Prostate gland (tissue), 2 donors: ENCODE data around the gene NCAPG2.

Experiments used
- CTCF ChIP-seq, 4 experiments: fragments of 200-600 bp in 2 of 4; fragments of 450-650 bp in 2 of 4; sonication (generic) in 2 of 4; IDR thresholded peaks; 1 replicate in 3 of 4; 2 replicates in 1 of 4; pipeline ENCODE4 v1.5.1; 2016 to 2019; ENCODE audit warnings: antibody characterized with exemption in 4 of 4, mild to moderate bottlenecking in 2 of 4, moderate library complexity in 2 of 4
- POLR2A ChIP-seq: fragments of 450-650 bp; IDR thresholded peaks from one replicate; pipeline ENCODE4 v1.6.1; 2016; ENCODE audit warnings: antibody characterized with exemption, mild to moderate bottlenecking

- TF ChIP-seq POLR2A (no peak), CTCF (IDR thresholded peaks at IDR 0.05) (no peak)
Observed at GRCh38 chr7:158658475-158658874, 46.1 kb downstream of the NCAPG2 start.
